ENCODE measurements around the gene MB21D2.

MB21D2 gene

GRCh38 chr3:192750201-192750600 is 167.5 kb downstream of the MB21D2 start:
- H4K20me1 ChIP-seq (ENCODE audit: insufficient read depth, low read length, poor library complexity, severe bottlenecking): no peaks in the 10 kb centered on the region
- no peaks in the 10 kb centered on the region for H3F3A ChIP-seq (ENCODE audit: low read depth)
- no peak overlapping the region for H3K4me2 ChIP-seq (ENCODE audit: low read depth, low read length, poor library complexity, severe bottlenecking)
- H3K79me2 ChIP-seq (ENCODE audit: insufficient read depth, low read length): no peaks in the 10 kb centered on the region
- no peaks in the 10 kb centered on the region for H3K4me1 ChIP-seq (ENCODE audit: insufficient read depth, low read length, poor library complexity, severe bottlenecking)
- H2AFZ ChIP-seq (ENCODE audit: low read length): no peak overlapping the region
- no peaks in the 10 kb centered on the region for H3K9me3 ChIP-seq (ENCODE audit: insufficient read depth, low read depth, low read length)
- no peaks in the 10 kb centered on the region for H3K27me3 ChIP-seq (ENCODE audit: insufficient read depth, low read length, poor library complexity, severe bottlenecking)
- H3K4me3 ChIP-seq (ENCODE audit: low read length, poor library complexity, severe bottlenecking): no peak overlapping the region
- no peaks in the 10 kb centered on the region for H3K9me2 ChIP-seq (replicated peaks; ENCODE audit: low read depth, low read length)
- no peaks in the 10 kb centered on the region for H3K36me3 ChIP-seq (ENCODE audit: insufficient read depth, low read length)
- TF ChIP-seq CTCF (conservative IDR thresholded peaks at IDR 0.05; ENCODE audit: low read length) (no peak), EZH2phosphoT487 (IDR thresholded peaks at IDR 0.05; ENCODE audit: borderline replicate concordance) (no peak)
- no peak overlapping the region for H3K9ac ChIP-seq (ENCODE audit: low read depth, low read length, poor library complexity, severe bottlenecking)

- H3K9me2 ChIP-seq (replicated peaks; ENCODE audit: low read depth, low read length): no peaks in the 10 kb centered on the region
- no peak overlapping the region for H3K9ac ChIP-seq (ENCODE audit: low read depth, low read length, poor library complexity, severe bottlenecking)
- H3K4me2 ChIP-seq (ENCODE audit: low read depth, low read length, poor library complexity, severe bottlenecking): no peak overlapping the region
- no peaks in the 10 kb centered on the region for H3F3A ChIP-seq (ENCODE audit: low read depth)
- H3K27me3 ChIP-seq (ENCODE audit: insufficient read depth, low read length, poor library complexity, severe bottlenecking): no peaks in the 10 kb centered on the region
- TF ChIP-seq CTCF (conservative IDR thresholded peaks at IDR 0.05; ENCODE audit: low read length) (no peak), EZH2phosphoT487 (IDR thresholded peaks at IDR 0.05; ENCODE audit: borderline replicate concordance) (no peak)
- H4K20me1 ChIP-seq (ENCODE audit: insufficient read depth, low read length, poor library complexity, severe bottlenecking): no peaks in the 10 kb centered on the region
- no peaks in the 10 kb centered on the region for H3K36me3 ChIP-seq (ENCODE audit: insufficient read depth, low read length)
- H3K79me2 ChIP-seq (ENCODE audit: insufficient read depth, low read length): no peaks in the 10 kb centered on the region
- H3K4me1 ChIP-seq (ENCODE audit: insufficient read depth, low read length, poor library complexity, severe bottlenecking): no peaks in the 10 kb centered on the region
- H2AFZ ChIP-seq (ENCODE audit: low read length): no peak overlapping the region
- no peaks in the 10 kb centered on the region for H3K9me3 ChIP-seq (ENCODE audit: insufficient read depth, low read depth, low read length)
- H3K4me3 ChIP-seq (ENCODE audit: low read length, poor library complexity, severe bottlenecking): no peak overlapping the region
Observed at GRCh38 chr3:192747746-192748145, 169.9 kb downstream of the MB21D2 start.

GRCh38 chr3:192747145-192747544 is 170.5 kb downstream of the MB21D2 start:
- Histone ChIP-seq H3K36me3 (ENCODE audit: insufficient read depth, low read length) (no peaks in the 10 kb centered on the region), H3K27me3 (ENCODE audit: insufficient read depth, low read length, poor library complexity, severe bottlenecking) (no peaks in the 10 kb centered on the region), H3K9me3 (ENCODE audit: insufficient read depth, low read depth, low read length) (no peaks in the 10 kb centered on the region), H3F3A (ENCODE audit: low read depth) (no peaks in the 10 kb centered on the region), H3K79me2 (ENCODE audit: insufficient read depth, low read length) (no peaks in the 10 kb centered on the region), H3K9me2 (replicated peaks; ENCODE audit: low read depth, low read length) (no peaks in the 10 kb centered on the region), H3K4me3 (ENCODE audit: low read length, poor library complexity, severe bottlenecking) (no peak overlapping the region), H2AFZ (ENCODE audit: low read length) (no peak overlapping the region), H3K4me1 (ENCODE audit: insufficient read depth, low read length, poor library complexity, severe bottlenecking) (no peaks in the 10 kb centered on the region), H3K9ac (ENCODE audit: low read depth, low read length, poor library complexity, severe bottlenecking) (no peak overlapping the region), H3K4me2 (ENCODE audit: low read depth, low read length, poor library complexity, severe bottlenecking) (no peak overlapping the region), H4K20me1 (ENCODE audit: insufficient read depth, low read length, poor library complexity, severe bottlenecking) (no peaks in the 10 kb centered on the region)
- TF ChIP-seq EZH2phosphoT487 (IDR thresholded peaks at IDR 0.05; ENCODE audit: borderline replicate concordance): no peak
- TF ChIP-seq CTCF (conservative IDR thresholded peaks at IDR 0.05; ENCODE audit: low read length): no peak

All from Loucy (cell line).